ENCODE data around the gene PTPN11.

GRCh38 chr12:112409064-112409905 is 9.5 kb upstream of the PTPN11 start, which contains the start of gene RPL6:
- TF ChIP-seq CTCF (IDR thresholded peaks at IDR 0.05) (peak in 1 of 3 donors; percentile 33), POLR2A (IDR thresholded peaks at IDR 0.05) (peak; percentile 81), EP300 (IDR thresholded peaks at IDR 0.05) (no peak)
